Measurements from ENCODE around the gene USP6.
"Not testable (repeated sequence)": the region's sequence is repeated elsewhere in the genome, so short reads cannot be mapped to it uniquely, and the experiment has no call there.

DNA sequence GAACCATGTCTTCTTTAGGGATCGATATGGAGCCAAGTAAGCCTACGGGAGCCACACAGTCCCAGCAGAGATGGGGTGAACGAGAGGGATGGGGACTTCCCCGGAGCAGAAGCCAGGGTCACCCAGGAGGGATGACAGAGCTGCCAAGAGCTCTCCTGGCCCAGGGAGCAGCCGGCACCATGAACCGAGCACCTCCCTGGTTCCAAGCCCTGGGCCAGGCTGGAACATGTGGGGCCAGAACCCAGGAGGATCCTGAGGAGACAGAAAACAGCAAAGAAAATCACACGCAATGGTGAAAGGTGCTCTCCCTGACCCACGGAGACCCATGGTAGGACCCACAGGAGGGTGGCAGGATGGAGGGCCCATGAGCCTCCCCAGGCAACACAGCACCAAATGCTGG is 18.1 kb downstream of the USP6 start:
- not testable (repeated sequence) for TF ChIP-seq CTCF (IDR thresholded peaks at IDR 0.05); EP300 (IDR thresholded peaks at IDR 0.05); EHF (CRISPR knock-in tag; IDR thresholded peaks at IDR 0.05); BHLHE40 (IDR thresholded peaks at IDR 0.05; ENCODE audit: low read depth, low read length); ZFP36 (IDR thresholded peaks at IDR 0.05; ENCODE audit: borderline replicate concordance, partially characterized antibody); MYC (IDR thresholded peaks at IDR 0.05; ENCODE audit: borderline replicate concordance, low read length)
